ENCODE results near the gene TRABD.

TRABD gene

GRCh38 chr22:50217543-50218152 is 31.9 kb downstream of the TRABD start:
- DNase-seq (ENCODE audit: low read depth), result no peak

GRCh38 chr22:50218153-50218995 is 32.7 kb downstream of the TRABD start:
- no peak for DNase-seq (ENCODE audit: low read depth)

- no peak for DNase-seq (ENCODE audit: low read depth)
Measured at GRCh38 chr22:50218996-50219727, 33.4 kb downstream of the TRABD start.

GRCh38 chr22:50219800-50220602 is 34.3 kb downstream of the TRABD start:
- no peak for DNase-seq (ENCODE audit: low read depth)

GRCh38 chr22:50220603-50221409 is 35.1 kb downstream of the TRABD start:
- no peak for DNase-seq (ENCODE audit: low read depth)

GRCh38 chr22:50221410-50222300 is 35.9 kb downstream of the TRABD start:
- no peak for DNase-seq (ENCODE audit: low read depth)

- DNase-seq (ENCODE audit: low read depth), result no peak
Measured at GRCh38 chr22:50222508-50222907, 36.8 kb downstream of the TRABD start.

GRCh38 chr22:50224071-50224470 is 38.4 kb downstream of the TRABD start:
- DNase-seq (ENCODE audit: low read depth), result no peak

- no peak for DNase-seq (ENCODE audit: low read depth)
Measured at GRCh38 chr22:50225200-50225969, 39.7 kb downstream of the TRABD start.

GRCh38 chr22:50226063-50226874 is 40.6 kb downstream of the TRABD start:
- no peak for DNase-seq (ENCODE audit: low read depth)

GRCh38 chr22:50226875-50227165 is 41.1 kb downstream of the TRABD start:
- DNase-seq (ENCODE audit: low read depth), result no peak

- no peak for DNase-seq (ENCODE audit: low read depth)
Measured at GRCh38 chr22:50227579-50228215, 42.0 kb downstream of the TRABD start.

- no peak for DNase-seq (ENCODE audit: low read depth)
Measured at GRCh38 chr22:50228366-50228765, 42.7 kb downstream of the TRABD start.

- DNase-seq (ENCODE audit: low read depth), result no peak
Measured at GRCh38 chr22:50229370-50229769, 43.7 kb downstream of the TRABD start.

- DNase-seq (ENCODE audit: low read depth), result no peak
Measured at GRCh38 chr22:50232481-50233151, 46.9 kb downstream of the TRABD start.

GRCh38 chr22:50233223-50233622 is 47.5 kb downstream of the TRABD start:
- DNase-seq (ENCODE audit: low read depth), result no peak

- DNase-seq (ENCODE audit: low read depth), result no peak
Measured at GRCh38 chr22:50236731-50237409, 51.2 kb downstream of the TRABD start.
